NCI-H2227 (cell line): Measurements from ENCODE around the gene C1orf226.
"Not testable (repeated sequence)": the region's sequence is repeated elsewhere in the genome, so short reads cannot be mapped to it uniquely, and the experiment has no call there.

Experiments used
- DNase-seq: peaks from one replicate; lab custom pipeline; 2025; ENCODE audit not compliant: unreplicated experiment; lab: John Stamatoyannopoulos, UW

Gene C1orf226

GRCh38 chr1:162404550-162405160, 23.1 kb downstream of the C1orf226 start:
- no peak for DNase-seq

- no peak for DNase-seq
Measured at GRCh38 chr1:162405800-162406199, 24.3 kb downstream of the C1orf226 start.

- DNase-seq, result no peak
Measured at GRCh38 chr1:162406811-162407210, 25.3 kb downstream of the C1orf226 start.

DNA sequence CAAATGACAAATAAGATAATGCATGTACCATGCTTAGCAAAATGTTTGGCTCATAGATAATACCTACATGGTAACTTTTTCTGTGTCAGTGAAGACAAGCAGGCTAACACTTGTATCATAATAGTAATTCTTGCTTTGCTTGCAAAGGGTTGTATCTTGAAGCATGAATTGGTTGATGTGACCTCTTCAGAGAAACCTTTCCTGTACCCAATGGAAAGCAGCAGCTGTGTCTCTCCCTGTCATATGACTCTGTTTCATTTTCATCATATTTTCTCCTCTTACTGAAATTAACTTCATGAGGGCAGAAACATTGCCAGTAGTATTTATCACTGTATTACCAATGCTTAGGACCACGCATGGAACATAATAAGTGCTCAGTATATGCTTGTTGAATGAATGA, 26.0 kb downstream of the C1orf226 start:
- no peak for DNase-seq

- DNase-seq, result no peak
Measured at GRCh38 chr1:162412002-162412401, 30.5 kb downstream of the C1orf226 start, which contains the start of gene SH2D1B. Gene SH2D1B (minus strand): TSS chr1:162412136. CDS start chr1:162412016, 120 bp downstream.

DNA sequence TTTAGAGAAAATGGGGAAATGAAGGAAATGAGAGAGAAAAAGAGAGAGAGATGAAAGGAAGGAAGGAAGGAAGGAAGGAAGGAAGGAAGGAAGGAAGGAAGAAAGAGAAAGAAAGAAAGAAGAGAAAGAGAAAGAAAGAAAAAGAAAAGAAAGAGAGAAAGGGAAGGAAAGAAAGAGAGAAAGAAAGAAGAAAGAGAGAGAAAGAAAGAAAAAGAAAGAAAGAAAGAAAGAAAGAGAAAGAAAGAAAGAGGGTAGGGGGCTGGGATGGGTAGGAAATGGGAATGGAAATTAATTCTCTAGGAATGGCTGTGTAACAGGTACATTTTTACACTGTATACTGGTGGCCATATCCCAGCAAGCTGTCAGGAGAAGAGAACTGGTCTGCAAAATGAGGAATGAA, 34.7 kb downstream of the C1orf226 start:
- DNase-seq, result no peak

DNA sequence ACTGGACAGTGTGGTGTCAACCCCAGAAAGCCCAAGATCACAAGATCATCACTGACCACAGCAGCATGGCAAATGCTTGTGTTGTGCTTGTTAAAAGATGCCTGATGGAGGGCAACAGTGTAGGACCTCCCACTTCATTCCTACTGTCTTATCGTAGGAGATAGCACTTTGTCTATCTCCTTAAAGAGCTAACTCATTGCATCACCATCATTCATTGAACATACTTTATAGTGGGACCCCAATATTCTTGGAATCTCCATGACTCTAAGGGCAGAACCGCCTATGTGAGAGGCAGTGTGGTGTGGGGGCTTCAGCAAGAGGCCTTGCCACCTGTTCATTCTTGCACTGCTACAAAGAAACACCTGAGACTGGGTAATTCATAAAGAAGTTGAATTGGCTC, 35.4 kb downstream of the C1orf226 start:
- DNase-seq, result no peak

- no peak for DNase-seq
Measured at GRCh38 chr1:162417650-162418049, 36.1 kb downstream of the C1orf226 start.

DNA sequence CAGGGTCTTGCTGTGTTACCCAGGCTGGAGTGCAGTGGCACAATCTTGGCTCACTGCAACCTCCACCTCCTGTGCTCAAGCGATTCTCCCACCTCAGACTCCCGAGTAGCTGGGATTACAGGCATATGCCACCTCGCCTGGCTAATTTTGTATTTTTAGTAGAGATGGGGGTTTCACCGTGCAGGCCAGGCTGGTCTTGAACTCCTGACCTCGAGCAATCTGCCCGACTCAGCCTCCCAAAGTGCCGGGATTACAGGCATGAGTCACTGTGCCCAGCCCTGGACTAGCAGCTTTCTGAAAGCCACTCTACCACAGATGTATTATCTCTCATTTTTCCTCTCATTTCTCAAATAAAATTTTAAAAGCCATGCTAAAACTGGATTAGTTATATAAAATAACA, 37.1 kb downstream of the C1orf226 start:
- DNase-seq, result not testable (repeated sequence)

DNA sequence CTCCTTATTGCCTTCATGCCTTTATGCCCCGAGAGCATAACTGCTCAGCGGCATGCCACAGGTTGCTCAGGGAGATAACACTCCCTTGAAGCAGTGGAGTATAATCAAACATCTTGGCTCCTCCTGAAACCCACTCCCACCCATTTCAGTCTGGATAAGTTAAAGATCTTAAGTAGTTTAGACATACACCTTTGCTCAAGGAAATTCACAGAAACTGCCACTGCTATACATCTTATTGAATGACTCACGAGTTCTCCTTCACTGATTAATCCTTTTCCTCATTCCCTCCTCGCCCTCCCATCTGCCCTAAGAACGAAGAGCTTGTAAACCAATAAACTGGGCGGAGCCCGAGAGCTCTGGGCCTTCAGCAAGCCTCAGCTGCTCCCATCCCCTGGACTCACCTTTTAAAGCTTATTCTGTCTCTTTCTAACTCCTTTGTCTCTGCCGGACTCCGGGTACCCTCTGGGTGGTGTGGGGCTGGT, 38.0 kb downstream of the C1orf226 start:
- DNase-seq, result not testable (repeated sequence)

GRCh38 chr1:162420120-162420519, 38.6 kb downstream of the C1orf226 start:
- no peak for DNase-seq

DNA sequence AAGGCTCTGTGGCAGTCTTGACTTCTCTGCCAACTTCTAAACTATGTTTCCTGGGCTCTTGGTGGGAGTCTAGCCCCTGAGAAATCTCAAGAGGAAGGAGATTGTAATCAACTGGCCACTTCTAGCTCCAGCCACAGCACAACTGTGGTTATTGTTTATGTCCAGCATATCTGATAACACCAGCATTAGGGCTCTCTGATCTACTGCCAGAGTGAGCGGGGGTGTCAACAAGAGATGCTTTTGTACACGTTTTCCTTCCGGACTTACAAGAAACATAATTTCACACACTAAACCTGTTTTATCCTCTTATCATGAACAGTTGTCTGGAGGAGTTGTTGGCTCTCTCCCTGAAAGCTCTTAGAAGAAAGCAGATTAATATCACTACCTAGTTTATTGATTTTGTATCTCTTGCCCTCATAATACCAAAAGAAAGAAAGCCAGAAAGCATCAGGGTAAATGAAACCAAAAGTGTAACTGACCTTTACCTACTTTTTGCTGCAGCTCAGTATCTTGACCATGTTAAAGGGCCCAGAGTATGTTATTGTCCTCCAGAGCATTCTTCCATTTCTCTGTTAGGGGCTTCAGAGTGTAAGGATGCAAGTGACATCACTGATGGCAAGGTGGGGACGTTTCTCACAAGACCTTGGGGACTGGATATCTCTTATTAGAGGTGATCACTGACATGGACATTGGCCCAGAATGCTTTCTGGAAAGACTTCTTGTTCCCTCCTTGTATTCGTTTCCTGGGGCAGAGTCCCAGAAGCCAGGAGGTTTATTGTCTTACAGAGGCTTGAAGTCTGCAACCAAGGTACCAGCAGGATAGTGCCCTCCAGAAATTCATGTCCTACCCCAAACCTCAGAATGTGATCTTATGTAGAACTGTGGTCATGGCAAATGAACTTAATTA, 40.0 kb downstream of the C1orf226 start:
- DNase-seq, result no peak

- DNase-seq, result no peak
Measured at GRCh38 chr1:162422662-162423375, 41.3 kb downstream of the C1orf226 start.

GRCh38 chr1:162430583-162430982, 49.1 kb downstream of the C1orf226 start:
- DNase-seq, result no peak

DNA sequence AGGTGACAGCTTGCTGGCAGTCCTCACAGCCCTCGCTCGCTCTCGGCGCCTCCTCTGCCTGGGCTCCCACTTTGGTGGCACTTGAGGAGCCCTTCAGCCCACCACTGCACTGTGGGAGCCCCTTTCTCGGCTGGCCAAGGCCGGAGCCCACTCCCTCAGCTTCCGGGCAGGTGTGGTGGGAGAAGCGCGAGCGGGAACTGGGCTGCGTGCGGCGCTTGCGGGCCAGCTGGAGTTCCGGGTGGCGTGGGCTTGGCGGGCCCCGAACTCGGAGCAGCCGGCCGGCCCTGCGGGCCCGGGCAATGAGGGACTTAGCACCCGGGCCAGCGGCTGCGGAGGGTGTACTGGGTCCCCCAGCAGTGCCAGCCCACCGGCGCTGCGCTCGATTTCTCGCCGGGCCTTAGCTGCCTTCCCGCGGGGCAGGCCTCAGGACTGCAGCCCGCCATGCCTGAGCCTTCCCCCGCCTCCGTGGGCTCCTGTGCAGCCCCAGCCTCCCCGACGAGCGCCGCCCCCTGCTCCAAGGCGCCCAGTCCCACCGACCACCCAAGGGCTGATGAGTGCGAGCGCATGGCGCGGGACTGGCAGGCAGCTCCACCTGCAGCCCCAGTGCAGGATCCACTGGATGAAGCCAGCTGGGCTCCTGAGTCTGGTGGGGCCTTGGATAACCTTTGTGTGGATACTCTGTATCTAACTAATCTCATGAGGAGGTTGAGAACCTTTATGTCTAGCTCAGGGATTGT, 51.6 kb downstream of the C1orf226 start:
- not testable (repeated sequence) for DNase-seq
